ENCODE measurements around the gene FHOD1.

Gene FHOD1

DNA sequence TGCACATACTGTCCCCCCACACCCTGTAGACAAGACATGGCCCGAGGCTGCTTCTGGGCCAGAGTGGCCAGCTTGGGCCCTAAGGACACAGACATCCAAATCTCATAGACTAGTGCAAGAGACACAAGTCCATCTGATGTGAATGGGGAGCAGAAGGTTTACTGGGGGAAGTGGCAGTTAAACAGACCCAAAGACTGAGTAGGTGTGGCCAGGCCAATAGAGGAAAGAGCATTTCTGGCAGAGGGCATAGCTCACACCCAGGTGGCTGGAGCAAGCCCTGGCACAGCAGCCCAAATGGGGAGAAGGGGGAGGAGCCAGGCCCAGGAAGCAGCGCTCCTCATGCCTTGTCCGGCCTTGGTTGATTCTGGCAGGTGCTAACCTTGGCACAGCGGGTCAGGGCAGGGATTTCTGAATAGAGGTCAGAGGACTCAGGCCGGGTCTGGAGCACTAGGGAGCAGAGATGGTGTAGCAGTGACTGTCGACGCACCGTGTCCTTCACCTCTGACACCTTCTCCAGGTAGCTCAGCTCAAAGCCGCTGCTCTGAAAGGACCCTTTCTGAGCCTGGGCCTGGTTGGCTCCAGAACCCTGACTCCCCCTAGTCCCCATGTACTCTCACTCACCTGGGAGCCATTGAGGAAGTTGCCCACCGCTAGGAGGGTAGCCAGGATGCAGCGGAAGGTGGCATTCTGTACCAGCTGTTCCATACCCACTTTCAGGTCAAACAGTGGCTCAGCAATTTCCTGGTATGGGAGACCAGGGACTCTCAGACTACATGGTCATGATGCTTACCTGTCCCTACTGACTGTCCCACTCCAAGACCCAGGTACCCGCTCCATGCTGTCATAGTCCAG, 16.2 kb downstream of the FHOD1 start:
- no peak for DNase-seq

DNA sequence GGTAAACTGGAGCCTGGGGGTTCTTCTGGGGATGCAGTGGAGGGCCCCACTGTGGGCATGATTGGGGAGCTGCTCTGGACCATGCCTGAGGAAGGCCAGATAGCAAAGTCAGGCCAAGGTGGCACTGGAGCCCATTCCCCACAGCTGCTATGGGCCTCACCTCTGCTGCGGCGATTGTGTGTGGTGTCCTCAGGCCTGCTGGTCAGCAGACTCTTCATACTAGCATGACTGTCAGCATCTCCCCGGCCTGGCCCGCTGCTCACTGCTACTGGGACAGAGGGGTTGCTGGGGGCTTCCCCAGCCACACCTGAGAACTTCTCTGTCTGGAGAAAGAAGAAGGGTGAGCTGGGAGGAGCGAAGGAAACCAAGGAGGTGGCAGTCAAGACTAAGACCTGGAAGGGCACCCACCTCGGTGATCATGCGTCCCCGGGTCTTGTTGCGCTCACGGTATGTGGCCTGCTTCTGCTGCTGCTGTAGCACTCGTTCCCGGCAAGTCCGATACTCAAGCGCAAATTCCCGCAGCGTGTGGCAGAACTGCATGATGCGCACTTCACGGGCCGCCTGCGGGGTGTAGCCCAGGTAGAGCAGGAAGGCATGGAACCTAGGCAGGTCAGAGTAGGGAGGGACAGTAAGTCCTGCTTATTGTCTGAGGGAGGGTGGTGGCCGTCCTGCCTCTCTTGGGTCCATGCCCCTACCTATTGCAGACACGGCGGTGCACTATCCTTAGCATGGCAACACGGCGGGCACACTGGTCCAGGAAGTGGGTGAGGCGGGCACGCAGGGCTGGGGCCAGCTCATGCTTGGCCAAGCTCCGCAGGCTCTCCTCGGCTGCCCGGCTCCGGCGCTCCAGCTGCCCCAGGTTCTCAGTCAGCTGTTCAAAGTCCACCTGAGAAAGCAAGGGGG, 17.1 kb downstream of the FHOD1 start:
- no peak for DNase-seq

DNA sequence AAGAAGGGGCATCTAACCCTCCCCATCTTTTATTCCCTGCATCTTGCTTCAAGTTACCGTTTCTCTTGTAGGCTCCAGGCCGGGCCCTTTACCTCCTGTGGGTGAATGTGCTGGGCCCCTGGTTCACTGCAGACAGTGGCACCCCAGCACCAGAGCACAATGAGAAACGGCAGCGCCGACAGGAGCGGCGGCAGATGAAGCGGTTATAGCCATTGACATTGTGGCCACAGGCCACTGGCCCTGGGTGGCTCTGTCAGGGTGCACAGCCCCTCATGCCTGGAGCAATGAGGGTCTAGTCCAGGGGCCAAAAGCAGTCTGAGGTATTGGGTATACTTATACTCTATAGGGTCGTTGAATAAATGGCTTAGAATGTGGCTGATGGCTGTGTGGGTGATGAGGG, 18.4 kb downstream of the FHOD1 start:
- no peak for DNase-seq

DNA sequence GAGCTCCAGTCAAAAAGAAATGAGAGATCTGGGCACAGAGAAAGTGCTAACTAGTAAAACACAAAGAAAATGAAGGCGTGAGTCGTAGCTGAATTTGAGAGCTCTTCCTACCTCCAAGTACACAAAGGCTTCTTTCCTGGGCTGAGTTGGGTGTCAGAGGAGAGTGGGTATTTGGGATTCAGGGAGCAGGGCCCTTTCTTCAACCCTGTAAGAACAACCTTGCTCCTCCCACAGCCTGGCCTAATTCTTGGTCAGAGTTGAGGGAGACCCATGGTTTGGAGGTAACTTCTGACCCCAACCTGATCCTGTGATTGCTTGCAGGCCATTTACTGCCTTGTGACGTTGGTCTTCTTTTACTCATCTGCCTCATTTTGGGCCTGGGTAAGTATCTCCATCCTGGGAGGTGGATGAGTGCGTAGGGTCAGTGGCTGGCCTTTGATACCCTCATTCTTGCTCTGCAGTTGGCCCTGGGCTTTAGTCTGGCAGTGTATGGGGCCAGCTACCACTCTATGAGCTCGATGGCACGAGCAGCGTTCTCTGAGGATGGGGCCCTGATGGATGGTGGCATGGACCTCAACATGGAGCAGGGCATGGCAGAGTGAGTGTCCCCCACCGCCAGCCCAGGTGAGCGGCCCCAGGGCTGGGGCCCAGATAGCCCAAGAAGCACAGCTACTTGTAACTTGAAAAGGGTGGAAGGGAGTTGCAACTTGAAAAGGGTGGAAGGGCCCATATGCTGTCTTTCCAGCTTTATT, 19.1 kb downstream of the FHOD1 start:
- no peak for DNase-seq

DNA sequence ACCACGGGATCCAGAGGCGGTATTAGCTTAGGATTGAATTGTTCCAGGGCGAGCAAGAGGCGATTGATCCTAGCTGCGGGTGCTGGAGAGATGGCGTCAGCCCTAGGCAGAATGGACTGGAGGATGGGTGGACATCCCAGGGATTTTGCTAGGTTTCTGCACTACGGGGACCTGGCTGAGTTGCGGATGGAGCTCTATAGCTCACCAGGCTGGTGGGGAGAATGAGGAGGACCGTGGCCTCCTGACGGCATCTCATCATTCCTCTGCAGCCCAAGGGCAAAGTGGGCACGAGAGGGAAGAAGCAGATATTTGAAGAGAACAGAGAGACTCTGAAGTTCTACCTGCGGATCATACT, 19.7 kb downstream of the FHOD1 start:
- DNase-seq = no peak

DNA sequence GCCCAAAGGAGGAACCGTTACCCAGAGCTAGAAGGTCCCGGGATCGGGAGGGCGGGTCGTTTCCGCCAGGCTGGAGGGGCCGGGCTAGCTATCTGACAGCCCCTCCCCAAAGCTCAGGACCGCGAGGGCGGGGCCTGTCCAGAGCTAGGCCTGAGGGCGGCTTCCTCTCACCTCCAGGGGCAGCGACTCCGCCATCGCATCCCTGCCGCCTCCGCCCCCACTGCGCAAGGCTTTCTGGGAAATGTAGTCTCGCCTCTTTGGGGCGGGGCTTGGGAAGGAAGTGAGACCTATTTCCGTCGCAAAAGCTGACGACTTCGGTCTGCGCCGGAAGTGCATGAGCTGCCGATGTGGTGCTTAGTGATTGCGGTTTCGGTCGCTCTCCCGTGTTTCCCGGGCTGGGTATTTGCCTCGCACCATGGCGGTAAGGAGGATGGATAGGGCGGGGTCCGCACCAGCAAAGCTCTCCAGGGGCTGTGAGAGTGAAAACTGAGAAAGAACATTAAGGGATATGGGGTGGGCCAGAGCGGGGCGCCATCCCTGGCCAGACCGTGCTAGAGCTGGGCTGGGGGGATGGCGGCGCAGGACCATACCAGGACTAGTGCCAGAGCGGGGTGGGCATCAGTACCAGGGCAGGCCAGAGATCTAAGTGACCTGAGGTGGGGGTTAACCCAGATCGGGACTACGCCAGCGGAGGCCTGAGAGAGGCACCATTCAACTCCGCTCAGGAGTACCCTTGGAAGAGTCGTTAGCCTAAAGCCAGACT, 20.3 kb downstream of the FHOD1 start, which contains the start of gene TMEM208:
TMEM208 (plus strand) TSS at position 327 of the 763 bp plus-strand sequence; CDS start at position 416, 89 bp downstream.
- peak; percentile 96 for DNase-seq

DNA sequence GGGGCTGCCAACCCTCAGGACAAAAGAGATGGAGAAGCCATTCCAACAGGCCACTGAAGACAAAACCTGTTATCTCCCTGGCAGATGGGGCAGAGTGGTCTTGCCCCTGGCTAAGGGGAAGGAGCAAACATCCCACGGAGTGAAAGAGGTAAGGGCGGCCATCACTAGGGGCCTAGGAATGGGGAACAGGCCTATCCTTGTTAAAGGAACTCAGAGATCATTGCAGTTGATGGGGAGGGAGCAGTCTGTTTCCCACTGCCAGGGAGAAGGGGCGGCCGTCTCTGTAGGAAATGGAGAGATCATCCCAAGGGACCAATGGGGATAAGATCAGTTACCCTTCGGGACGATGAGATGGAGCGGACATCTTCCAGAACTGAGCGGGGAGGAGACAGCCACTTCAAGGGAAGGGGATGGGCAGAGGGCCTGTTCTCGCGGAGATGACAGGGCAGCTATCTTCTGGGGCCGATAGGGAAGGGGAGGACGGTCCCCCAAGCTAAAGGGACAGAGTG, 20.9 kb downstream of the FHOD1 start:
- no peak for DNase-seq

DNA sequence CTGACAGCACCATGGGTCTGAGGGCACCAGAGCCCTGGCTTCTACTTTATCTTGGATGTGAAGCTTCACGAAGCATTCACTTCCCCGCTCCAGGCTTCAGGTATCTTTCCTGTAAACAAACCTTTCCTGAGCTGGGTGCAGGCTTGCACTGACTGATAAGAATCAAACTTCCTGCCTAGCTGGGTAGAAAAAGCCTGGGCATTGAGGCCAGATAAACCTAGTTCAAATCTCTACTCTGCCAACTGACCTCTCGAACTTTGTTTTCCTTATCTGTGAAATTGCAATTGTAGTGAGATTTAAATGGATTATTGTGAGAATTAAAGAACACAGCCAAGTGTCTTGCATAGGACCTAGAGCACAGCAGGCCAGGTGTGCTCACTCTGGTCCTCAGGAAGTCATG, 23.3 kb downstream of the FHOD1 start:
- DNase-seq = no peak

DNA sequence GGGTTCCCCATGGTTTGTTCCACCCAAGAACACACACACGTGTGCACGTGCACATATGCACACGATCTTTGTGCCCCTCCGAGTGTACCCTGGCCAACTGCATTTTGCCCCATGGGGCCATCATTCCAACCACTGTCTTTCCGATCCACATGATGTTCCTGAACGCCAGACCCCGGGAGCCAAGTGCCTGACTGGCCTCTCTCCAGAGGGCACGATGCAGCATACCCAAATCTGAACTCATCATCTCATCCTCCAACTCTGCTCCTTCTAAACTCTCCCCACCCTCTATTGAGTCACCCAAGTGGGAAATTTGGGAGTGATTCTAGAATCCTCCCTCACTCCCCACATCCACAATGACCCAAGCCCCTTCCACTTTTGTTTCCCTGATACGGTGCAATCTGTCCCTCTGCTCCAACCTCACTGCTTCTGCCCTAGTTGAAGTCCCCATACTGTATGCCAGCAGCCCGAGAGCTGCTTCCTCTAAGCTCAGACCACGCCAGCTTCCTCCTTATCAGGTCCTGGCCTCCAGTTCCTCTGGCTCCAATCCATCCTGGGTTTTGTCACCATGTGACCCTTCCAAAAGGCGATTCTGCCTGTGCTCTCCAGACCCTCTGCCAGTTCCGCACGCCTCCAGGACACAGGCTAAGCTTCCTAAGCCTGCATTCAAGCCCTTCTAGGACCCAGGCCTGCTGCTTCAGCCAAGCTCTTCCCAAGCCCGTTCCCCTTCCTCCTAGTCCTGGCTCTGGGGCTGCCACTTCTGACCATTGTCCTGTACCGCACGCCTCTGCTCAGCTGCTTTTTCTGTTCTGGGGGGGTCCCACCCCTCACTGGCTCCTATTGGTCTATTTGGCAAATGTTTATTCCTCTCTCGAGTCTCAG, 30.4 kb downstream of the FHOD1 start:
- DNase-seq = no peak

DNA sequence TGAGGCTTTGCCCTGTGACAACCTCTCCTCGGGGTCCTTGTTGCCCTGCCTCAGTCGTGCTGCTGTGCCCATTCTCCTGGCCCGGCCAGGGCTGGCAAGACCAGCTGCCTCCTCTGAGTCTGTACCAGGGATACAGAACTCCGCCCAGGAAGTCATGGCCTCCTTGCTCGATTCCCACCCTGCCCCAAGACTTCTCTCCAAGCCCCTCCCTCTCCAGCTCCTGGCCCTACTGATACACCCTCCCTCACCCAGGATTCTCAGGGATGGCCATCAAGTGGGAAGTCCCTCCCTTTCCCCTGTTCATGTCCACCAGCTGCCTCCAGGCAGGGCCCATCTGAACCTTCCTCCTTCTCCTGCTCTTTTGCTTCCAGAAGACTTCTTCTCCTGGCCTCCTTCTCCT, 31.6 kb downstream of the FHOD1 start:
- no peak for DNase-seq

DNA sequence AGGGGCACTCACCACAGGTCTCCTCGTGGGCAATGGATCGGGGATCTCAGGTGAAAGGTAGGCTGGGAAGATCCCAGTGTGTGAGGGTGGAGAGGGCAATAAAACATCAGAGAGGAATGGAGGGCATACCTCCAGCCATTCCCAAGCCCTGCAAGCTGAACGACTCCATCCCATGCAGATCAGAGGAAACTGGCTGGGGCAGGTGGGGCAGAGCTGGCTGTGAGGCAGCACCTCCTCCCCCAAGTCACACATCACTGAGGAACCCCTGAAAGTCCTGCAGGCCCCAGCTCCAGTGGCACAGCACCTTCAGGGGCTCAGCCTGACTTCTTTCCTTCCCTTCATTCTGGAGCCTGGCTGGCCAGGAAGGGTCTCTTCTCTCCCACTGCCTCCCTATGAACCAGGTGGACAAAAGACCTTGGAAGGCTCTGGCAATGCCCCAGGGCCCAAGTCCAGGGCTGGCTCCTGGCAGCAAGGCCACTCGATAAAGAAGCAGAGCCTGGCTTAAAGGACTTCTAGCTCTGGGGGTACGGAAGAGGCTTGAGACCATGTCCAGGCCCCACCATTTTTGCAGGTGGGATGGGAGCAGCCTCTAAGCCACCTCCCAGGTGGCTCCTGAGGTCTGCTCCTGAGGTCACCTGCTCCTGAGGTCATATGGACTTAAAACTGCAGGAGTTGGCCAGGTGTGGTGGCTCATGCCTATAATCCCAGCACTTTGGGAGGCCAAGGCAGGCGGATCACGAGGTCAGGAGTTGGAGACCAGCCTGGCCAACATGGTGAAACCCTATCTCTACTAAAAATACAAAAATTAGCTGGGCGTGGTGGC, 33.9 kb downstream of the FHOD1 start:
- no peak for DNase-seq

DNA sequence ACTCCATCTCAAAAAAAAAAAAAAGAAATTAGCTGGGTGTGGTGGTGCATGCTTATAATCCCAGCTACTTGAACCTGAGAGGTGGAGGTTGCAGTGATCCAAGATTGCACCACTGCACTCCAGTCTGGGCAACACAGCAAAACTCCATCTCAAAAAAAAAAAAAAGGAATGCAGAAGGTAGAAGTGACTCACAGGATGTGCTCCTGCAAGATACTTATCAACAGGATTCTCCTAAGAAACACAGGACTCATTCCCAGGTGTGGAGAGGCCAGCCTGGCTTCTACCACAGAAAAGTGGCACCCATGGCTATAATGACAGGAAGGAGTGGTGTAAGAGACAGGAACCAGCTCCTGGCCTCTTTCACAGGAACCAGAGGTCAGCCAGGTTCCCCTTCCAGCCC, 34.5 kb downstream of the FHOD1 start:
- no peak for DNase-seq

DNA sequence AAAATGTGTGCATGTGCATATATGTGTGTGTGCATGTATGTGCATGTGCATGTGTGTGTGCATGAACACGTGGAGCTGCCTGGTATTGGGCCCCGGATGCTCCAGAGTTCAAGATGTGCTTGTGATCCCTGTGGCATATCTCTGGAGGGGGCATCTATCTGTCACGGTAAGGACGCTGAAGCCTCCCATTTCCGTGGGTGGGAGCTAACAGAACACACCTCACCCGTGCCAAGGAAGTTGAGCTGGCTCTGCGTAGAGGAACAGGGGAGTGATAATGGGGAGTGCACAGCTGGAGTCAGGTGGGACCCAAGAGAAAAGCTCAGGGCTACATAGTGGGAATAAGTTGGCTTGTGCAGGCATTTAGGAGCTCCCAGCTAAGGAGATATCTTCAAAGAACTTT, 35.6 kb downstream of the FHOD1 start:
- no peak for DNase-seq

DNA sequence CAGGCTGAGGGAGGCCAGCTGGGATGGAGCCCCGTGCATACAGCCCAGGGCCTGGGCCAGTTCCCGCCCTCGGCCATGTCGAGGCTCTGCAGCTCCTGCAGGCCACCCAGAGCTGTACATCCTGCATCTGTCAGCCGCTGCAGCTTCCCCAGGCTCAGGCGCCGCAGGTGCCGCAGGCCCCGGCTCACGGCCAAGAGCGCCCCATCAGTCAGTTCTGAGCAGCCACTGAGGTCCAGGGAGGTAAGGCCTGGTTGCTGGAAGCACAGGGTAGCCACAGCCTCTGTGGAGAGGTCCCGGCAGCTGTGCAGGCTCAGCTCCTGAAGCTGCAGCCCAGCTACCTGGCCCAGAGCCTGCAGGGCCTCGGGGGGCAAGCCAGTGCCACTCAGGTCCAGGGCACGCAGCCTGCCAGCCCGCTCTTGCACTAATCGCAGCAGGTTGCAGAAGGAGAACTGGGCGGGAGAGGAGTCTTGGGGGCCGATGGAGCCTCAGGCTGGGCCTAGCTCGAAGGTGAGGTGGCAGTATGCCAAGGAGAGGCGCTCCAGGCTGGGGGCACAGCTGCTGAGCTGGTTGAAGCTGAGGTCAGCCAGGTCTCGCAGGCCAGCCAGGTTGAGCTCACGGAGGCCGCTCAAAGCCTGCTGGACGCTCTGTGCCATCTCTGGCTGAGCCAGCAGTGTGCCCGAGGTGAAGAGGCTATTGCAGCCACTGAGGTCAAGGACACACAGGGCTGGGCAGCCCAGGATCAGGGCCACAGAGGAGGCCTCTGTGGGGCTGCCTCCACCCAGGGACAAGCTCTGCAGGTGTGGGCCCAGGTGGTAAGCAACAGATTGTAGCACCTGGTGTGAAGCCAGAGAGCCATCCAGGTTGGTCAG, 37.0 kb downstream of the FHOD1 start:
- no peak for DNase-seq

DNA sequence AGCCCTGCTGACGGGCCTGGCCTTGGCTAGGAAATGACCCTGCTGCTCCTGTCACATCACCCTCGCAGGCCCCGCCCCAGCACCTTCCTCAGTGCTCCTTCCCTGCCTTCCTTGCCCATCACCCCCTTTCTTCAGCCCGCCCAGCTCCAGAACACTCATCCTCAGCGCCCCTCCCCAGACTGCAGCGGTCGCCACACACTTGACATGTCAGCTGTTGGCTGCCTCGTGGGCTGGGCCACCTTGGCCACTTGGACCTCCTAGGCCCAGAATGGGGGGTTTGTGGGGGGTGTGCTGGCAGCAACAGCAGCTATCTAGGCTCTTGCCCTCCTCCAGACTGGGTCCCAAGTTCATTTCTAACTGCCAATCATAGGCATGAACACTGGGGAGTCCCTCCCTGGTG, 37.7 kb downstream of the FHOD1 start:
- DNase-seq = no peak

DNA sequence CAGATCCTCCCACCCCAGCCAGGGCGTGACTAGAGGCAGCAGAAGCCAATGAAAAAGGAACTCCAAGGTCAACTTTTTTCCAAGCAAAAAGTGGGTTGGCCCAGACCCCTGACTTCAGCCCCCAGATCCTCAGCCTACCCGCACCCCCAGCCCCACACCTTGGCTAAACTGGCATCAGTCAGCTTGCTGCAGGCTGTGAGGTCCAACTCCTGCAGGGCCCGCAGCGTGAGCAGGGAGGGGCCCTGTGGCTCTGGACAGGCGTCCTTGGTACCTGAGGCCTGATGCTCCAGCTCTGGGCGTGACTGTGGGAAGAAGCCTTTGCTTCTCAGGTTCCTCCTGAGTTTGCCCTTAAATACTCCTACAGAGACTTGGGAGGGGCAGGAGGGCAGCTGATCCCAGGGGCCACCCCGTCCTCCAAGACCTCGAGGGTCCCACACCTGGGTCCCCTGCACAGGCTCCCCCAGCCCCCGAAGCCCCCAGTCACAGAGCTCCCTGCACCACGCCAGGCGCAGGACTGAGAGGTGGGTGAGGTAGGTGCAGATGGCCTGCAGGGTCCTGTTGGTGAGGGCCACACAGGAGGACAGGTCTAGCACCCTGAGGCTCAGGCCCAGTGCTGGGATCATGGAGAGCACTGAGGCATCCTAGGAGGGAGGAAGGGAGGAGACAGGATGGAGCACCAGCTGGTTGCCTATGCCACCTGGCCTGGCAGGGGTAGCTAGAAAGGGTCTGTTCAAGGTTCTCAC, 39.0 kb downstream of the FHOD1 start:
- no peak for DNase-seq

DNA sequence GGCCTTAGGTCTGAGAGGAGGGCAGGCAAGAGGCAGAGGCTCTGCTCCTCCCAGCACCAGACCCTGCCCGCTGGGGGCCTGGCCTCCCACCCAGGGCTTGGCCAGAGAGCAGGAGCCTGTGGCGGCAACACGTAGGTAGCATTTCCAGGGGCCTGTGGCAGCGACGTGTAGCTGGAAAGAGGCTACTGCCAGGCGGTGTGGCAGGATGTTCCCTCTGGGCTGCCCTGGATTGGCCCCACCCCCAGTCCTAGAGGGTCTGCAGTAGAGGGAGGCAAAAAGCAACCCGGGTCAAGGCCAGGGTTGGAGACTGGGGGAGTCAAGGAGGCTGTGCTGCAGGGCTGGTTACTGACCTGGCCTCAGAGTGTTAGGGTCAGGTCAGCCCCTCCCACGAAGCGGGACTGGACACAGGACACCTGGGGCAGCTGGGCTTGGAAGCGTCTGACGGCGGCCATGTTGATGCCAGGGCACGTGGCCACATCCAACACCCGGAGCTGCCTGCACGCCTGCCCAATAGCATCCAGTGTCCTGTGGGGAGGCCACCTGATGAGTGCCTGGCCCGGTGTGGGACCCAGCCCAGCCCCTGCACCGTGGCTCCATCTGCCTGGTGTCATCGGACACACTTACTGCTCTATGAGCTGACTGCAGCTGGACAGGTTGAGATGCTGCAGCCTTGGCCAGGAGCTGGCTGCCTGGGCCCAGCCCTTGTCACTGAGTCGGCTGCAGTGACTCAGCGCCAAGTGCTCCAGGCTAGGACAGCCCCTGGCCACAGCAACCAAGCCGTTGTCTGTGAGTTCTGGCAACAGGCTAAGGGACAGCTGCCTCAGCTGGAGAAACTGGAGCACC, 39.8 kb downstream of the FHOD1 start:
- DNase-seq = no peak

DNA sequence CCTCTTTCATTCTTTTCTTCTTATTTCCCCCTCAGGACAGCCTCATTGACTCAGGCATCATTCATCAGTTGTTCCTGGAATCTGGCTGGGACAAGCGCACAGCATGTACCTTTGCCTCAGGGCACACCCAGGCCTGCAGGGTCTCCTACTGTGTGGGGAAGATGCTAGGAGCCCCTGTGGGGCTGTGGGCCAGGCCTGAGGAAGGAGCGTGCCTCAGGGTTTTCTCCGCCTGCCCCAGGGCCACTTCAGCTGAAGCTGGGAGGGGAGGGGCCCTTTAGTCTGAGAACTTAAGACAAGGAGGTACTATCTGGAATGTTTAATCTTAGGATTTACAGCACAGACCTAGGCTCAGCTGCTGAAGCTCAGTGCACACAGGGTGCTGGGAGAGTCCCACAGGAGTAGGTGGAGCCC, 40.4 kb downstream of the FHOD1 start:
- DNase-seq = no peak
